ENCODE results near the gene LRCH1.
"Not testable (repeated sequence)": the region's sequence is repeated elsewhere in the genome, so short reads cannot be mapped to it uniquely, and the experiment has no call there.

LRCH1 gene

GRCh38 chr13:46721054-46721453 is 168.1 kb downstream of the LRCH1 start:
- DNase-seq, result no peak

GRCh38 chr13:46726347-46726746 is 173.4 kb downstream of the LRCH1 start:
- no peak for DNase-seq

GRCh38 chr13:46728777-46729176 is 175.8 kb downstream of the LRCH1 start:
- no peak for DNase-seq

GRCh38 chr13:46731535-46731934 is 178.6 kb downstream of the LRCH1 start:
- DNase-seq, result no peak

GRCh38 chr13:46735425-46735824 is 182.5 kb downstream of the LRCH1 start:
- DNase-seq, result no peak

GRCh38 chr13:46736541-46737310 is 183.8 kb downstream of the LRCH1 start:
- no peak for DNase-seq

- DNase-seq, result no peak
These were observed 185.1 kb downstream of the LRCH1 start for GRCh38 chr13:46738055-46738454.

GRCh38 chr13:46738766-46739165 is 185.8 kb downstream of the LRCH1 start:
- DNase-seq, result no peak

- DNase-seq, result no peak
These were observed 186.6 kb downstream of the LRCH1 start for GRCh38 chr13:46739447-46740098.

- DNase-seq, result no peak
These were observed 190.2 kb downstream of the LRCH1 start for GRCh38 chr13:46743191-46743590.

- no peak for DNase-seq
These were observed 192.1 kb downstream of the LRCH1 start for GRCh38 chr13:46745062-46745461.

GRCh38 chr13:46745706-46746105 is 192.7 kb downstream of the LRCH1 start:
- DNase-seq, result no peak

- DNase-seq, result no peak
These were observed 194.3 kb downstream of the LRCH1 start for GRCh38 chr13:46747031-46747820.

GRCh38 chr13:46748300-46748699 is 195.3 kb downstream of the LRCH1 start:
- no peak for DNase-seq

GRCh38 chr13:46749951-46750350 is 197.0 kb downstream of the LRCH1 start:
- no peak for DNase-seq

- DNase-seq, result no peak
These were observed 199.1 kb downstream of the LRCH1 start for GRCh38 chr13:46751811-46752635.

- DNase-seq, result no peak
These were observed 200.2 kb downstream of the LRCH1 start for GRCh38 chr13:46753137-46753536.

- DNase-seq, result no peak
These were observed 200.9 kb downstream of the LRCH1 start for GRCh38 chr13:46753917-46754316.

GRCh38 chr13:46754812-46755211 is 201.8 kb downstream of the LRCH1 start:
- no peak for DNase-seq

- not testable (repeated sequence) for DNase-seq
These were observed 202.5 kb downstream of the LRCH1 start for GRCh38 chr13:46755508-46755907.

GRCh38 chr13:46756977-46757376 is 204.0 kb downstream of the LRCH1 start:
- DNase-seq, result no peak

GRCh38 chr13:46757640-46758039 is 204.7 kb downstream of the LRCH1 start:
- DNase-seq, result no peak

- no peak for DNase-seq
These were observed 206.9 kb downstream of the LRCH1 start for GRCh38 chr13:46759846-46760245.
